Dermis microvascular lymphatic vessel endothelial cell (primary cell): ENCODE results near the gene KCNS1. TPM values are rescaled to one million over a fixed set of nuclear protein-coding genes. Genes with fewer than 3 reads are reported as not detected.
A peak's percentile ranks its signal among the peaks of the same experiment; 100 is the strongest.

Experiments
- DNase-seq, 2 donors: peaks; one replicate each; pipeline versions ENCODE4 v3.0.0 to v3.0.0-alpha.2; 2010; ENCODE audit warnings: low read depth in 2 of 2
- total RNA-seq: library from RNA; depleted of rRNA; stranded (reverse); fragments of >200 nt; gene quantifications from 2 replicates; pipeline ENCODE4 v1.2.1, GENCODE V29; 2014

Gene KCNS1
- total RNA-seq, 1 donor from 2014 or later = under 0.01 TPM

DNA sequence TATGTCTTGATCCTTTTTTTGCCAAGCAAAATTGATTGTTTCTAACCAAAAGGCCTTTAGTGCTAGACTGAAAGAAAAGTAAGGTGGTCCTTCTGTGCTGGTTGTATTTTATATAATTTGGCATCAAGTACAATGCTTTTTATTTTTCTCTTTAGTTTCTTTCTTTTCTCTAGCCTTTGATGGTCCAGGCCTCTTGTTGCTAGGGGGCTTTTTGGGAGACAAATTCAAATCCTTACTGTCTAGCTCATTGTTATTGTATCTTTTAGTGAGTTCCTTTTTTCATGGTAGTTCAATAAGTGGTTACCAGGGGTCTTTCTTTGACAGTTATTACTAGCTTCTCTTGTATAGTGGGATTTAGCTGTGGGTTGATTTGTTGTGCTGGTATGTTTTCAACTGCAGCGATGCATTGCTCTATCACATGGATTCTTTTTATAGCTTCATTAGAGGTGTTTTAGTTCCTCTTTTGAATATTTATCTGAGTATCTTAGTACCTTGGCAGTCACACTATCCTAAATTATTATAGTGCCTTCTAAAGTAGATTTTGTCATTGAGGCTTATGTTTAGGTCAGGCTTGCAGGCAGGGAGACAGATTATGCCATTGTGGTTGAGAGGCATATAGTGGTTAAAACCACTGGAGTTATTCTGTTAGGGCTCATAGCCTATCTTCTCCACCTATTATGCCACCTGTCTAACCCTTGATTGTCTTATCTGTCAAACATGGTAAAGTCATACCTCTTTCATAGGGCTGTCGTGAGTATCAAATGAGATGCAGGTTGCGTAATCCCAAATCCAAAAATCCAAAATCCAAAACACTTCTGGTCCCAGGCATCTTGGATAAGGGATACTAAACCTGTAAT lies 49.5 kb downstream of the KCNS1 start:
- DNase-seq = no peak

DNA sequence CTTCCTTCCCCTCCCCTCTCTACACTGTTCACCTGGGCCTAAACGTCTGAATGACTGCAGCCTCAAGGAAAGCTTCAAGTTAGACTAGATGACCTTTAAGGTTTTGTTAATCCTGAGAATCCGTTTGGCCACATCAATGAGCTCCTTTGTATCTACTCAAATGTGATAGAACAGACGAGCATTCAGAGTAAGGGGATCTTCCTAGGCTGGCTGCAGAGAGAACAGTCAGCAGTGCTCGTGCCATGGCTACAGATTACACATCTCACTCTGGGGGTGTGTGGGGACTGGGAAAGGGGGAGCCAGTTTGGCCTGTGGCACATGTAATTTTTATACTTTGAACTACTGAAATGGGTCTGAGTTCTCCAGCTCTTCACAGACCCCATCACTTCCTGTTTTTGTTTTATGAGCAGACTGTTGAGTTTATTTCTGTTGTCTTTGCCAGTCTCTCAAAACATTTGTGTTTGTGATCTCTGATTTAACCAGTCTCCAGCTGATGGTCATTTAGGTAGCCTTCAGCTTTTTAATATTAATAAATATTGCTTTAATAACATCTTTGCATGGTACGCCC lies 50.9 kb downstream of the KCNS1 start:
- peak in 1 of 2 donors; percentile 7 for DNase-seq

DNA sequence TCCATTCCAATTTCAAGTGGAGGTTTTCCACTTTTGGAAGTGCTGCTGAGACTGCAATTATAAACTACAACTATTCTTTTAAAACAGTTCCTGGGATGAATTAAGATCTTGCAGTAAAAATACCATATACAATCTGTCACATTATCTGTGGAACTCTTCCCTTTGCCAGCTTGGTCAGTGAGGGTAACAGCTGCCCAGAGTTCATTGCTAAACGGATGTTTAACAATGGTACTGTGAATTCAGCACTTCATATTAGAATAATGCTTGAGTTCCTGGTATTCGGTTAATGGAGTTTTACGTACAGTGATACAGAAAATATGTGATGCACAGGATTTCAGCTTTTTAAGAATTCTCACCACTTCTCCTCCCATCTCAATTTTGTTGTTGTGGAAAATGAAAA lies 51.5 kb downstream of the KCNS1 start:
- peak in 1 of 2 donors; percentile 28 for DNase-seq

DNA sequence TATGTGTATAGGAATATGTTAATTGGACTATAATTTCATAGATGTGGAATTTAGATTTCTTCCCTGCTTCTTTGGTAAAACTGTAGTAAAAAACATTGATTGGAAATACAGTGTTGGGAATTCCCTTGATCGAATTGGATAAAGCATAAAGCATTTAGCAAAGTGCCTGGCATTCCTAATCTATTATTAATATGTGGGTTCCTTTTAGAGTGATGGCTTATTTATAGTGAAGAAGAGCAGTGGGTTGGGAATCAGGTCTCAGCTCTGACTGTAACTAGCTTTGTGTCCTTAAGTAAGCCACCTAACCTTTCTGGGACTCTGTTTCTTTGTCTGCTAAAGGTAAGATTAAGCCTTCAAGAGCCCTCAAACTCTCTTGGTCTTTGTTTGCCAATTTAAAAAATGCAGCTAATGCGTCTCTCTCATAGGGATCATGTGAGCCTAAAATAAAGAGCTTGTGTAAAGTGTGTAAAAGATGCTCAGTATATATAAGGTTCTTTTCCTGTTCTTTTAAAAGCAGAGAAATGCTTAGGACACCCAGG lies 53.3 kb downstream of the KCNS1 start:
- no peak for DNase-seq

DNA sequence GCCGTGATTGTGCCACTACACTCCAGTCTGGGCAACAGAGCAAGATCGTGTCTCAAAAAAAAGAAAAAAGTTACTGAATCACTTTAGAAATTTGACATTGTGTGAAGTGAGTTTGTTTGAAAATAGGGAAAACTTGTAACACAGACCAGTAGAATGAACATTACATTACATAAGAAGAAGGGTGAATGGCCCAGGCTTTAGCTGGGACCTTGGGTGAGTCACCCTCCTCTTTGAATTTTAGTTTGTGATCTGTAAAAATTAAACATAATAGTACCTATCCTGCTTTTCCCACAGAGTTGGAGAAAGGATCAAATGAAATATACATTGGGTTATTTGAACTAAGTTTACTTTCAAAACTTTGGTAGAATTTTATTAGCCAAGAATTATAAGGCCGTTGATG lies 56.3 kb downstream of the KCNS1 start:
- no peak for DNase-seq

DNA sequence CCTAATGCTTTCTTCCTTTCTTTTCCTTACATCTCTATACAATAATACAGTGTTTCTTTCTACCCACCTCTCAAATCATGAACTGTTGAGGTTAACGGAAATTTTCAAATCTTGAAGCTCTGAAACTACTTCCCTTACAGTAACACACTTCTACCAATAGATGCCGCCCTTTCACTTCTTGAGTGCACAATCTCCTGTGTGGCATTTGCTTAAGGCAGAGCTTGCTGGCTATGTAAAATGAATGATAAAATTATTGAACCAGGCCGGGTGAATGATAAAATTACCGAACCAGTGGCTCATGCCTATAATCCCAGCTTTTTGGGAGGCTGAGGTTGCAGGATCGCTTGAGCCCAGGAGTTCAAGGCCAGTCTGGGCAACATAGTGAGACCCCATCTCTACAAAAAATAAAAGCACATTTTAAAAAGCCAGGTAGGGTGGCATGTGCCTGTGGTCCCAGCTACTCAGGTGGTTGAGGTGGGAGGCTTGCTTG lies 56.8 kb downstream of the KCNS1 start:
- peak; percentile 46 to 86 for DNase-seq

DNA sequence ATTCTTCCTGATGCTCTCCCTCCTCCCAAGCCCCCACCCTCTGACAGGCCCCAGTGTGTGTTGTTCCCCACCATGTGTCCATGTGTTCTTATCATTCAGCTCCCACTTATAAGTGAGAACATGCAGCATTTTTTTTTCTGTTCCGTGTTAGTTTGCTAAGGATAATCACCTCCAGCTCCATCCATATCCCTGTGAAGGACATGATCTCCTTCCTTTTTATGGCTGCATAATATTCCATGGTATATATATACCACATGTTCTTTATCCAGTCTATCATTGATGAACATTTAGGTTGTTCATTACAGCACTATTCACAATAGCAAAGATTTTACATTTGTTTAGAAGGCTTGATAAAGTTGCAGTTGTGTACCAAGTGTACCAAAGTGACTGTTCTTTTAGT lies 57.9 kb downstream of the KCNS1 start:
- no peak for DNase-seq

Other genes starting within 250 kb of the KCNS1 start
- 92.7 and 117 TPM in 2 replicates for gene YWHAB, start 215.4 kb downstream of the KCNS1 start, total RNA-seq
- gene PABPC1L, start 191.1 kb downstream of the KCNS1 start, total RNA-seq = 0.64 and 1.3 TPM in 2 replicates
- 14.0 and 20.5 TPM in 2 replicates for gene TOMM34, start 140.7 kb downstream of the KCNS1 start, total RNA-seq
- gene STK4, start 134.6 kb downstream of the KCNS1 start, total RNA-seq = 13.7 and 14.3 TPM in 2 replicates
- gene WFDC5, start 14.0 kb upstream of the KCNS1 start, total RNA-seq = not detected in 2 replicates
- not detected in 2 replicates for gene WFDC12, start 23.3 kb upstream of the KCNS1 start, total RNA-seq
- not detected in 2 replicates for gene PI3, start 73.8 kb upstream of the KCNS1 start, total RNA-seq
- not detected in 2 replicates for gene SEMG1, start 105.9 kb upstream of the KCNS1 start, total RNA-seq
- not detected in 2 replicates for gene SEMG2, start 120.2 kb upstream of the KCNS1 start, total RNA-seq
- gene SLPI, start 153.4 kb upstream of the KCNS1 start, total RNA-seq = 0.39 and 1.4 TPM in 2 replicates
- not detected in 2 replicates for gene RBPJL, start 205.7 kb upstream of the KCNS1 start, total RNA-seq
- under 0.01 TPM in 2 replicates for gene MATN4, start 207.2 kb upstream of the KCNS1 start, total RNA-seq
- gene SDC4, start 247.3 kb upstream of the KCNS1 start, total RNA-seq = 37.7 and 55.6 TPM in 2 replicates